ENCODE measurements around the gene SVIL.

GRCh38 chr10:29591651-29591968 lies 43.2 kb downstream of the SVIL start:
- TF ChIP-seq POLR2AphosphoS5 (IDR thresholded peaks at IDR 0.05; ENCODE audit: low read depth, low read length) (no peak), POLR2A (IDR thresholded peaks at IDR 0.05; ENCODE audit: low read depth, low read length) (no peak), POU2F2 (IDR thresholded peaks at IDR 0.05; ENCODE audit: low read depth, low read length) (no peak), TAF1 (IDR thresholded peaks at IDR 0.05; ENCODE audit: low read depth, low read length) (no peak), PAX5 (IDR thresholded peaks at IDR 0.05; ENCODE audit: insufficient read depth, low read length, severe bottlenecking) (no peak), SPI1 (IDR thresholded peaks at IDR 0.05; ENCODE audit: low read depth, low read length) (no peak)
